ENCODE measurements around the gene FAM120A. TPM values are rescaled to one million over a fixed set of nuclear protein-coding genes. Genes with fewer than 3 reads are reported as not detected.

Gene FAM120A
- 38.0 TPM for polyA plus RNA-seq (2012; ENCODE audit: low read depth, missing spikeins)

- no peak for FAIRE-seq
- DNase-seq (ENCODE audit: insufficient read length, low spot score) = peak; percentile 66
- no peak for TF ChIP-seq SPI1 (IDR thresholded peaks at IDR 0.05; ENCODE audit: low read depth, low read length)
- peak; percentile 44; the same call in 1 of the 2 replicates for TF ChIP-seq POLR2A (IDR thresholded peaks at IDR 0.05; ENCODE audit: low read depth, low read length)
- no peak for TF ChIP-seq PAX5 (IDR thresholded peaks at IDR 0.05; ENCODE audit: insufficient read depth, low read length, severe bottlenecking)
- peak; percentile 60; the same call in 1 of the 2 replicates for TF ChIP-seq POLR2AphosphoS5 (IDR thresholded peaks at IDR 0.05; ENCODE audit: low read depth, low read length)
- no peak for TF ChIP-seq POU2F2 (IDR thresholded peaks at IDR 0.05; ENCODE audit: low read depth, low read length)
- TF ChIP-seq TAF1 (IDR thresholded peaks at IDR 0.05; ENCODE audit: low read depth, low read length) = no peak; the same call in none of the 2 replicates
Measured at GRCh38 chr9:93450945-93451815, at the start of gene FAM120A. Gene FAM120A, plus strand, starts transcription at chr9:93451685. Its CDS starts 231 bp downstream, at chr9:93451916.

- FAIRE-seq = no peak
- DNase-seq (ENCODE audit: insufficient read length, low spot score) = no peak
- TF ChIP-seq POLR2A (IDR thresholded peaks at IDR 0.05; ENCODE audit: low read depth, low read length) (no peak), POU2F2 (IDR thresholded peaks at IDR 0.05; ENCODE audit: low read depth, low read length) (no peak), PAX5 (IDR thresholded peaks at IDR 0.05; ENCODE audit: insufficient read depth, low read length, severe bottlenecking) (no peak), POLR2AphosphoS5 (IDR thresholded peaks at IDR 0.05; ENCODE audit: low read depth, low read length) (no peak), SPI1 (IDR thresholded peaks at IDR 0.05; ENCODE audit: low read depth, low read length) (no peak), TAF1 (IDR thresholded peaks at IDR 0.05; ENCODE audit: low read depth, low read length) (no peak)
Measured at GRCh38 chr9:93406371-93406770, 45.1 kb upstream of the FAM120A start.

- TF ChIP-seq PAX5 (IDR thresholded peaks at IDR 0.05; ENCODE audit: insufficient read depth, low read length, severe bottlenecking) = no peak
- no peak for TF ChIP-seq POLR2AphosphoS5 (IDR thresholded peaks at IDR 0.05; ENCODE audit: low read depth, low read length)
- TF ChIP-seq POLR2A (IDR thresholded peaks at IDR 0.05; ENCODE audit: low read depth, low read length) = no peak
- no peak for TF ChIP-seq SPI1 (IDR thresholded peaks at IDR 0.05; ENCODE audit: low read depth, low read length)
- no peak for TF ChIP-seq TAF1 (IDR thresholded peaks at IDR 0.05; ENCODE audit: low read depth, low read length)
- no peak for TF ChIP-seq POU2F2 (IDR thresholded peaks at IDR 0.05; ENCODE audit: low read depth, low read length)
- FAIRE-seq = no peak
- no peak for DNase-seq (ENCODE audit: insufficient read length, low spot score)
Measured at GRCh38 chr9:93413530-93413929, 38.0 kb upstream of the FAM120A start.

GRCh38 chr9:93415176-93415690 is 36.3 kb upstream of the FAM120A start:
- TF ChIP-seq POU2F2 (IDR thresholded peaks at IDR 0.05; ENCODE audit: low read depth, low read length) (no peak), PAX5 (IDR thresholded peaks at IDR 0.05; ENCODE audit: insufficient read depth, low read length, severe bottlenecking) (no peak), POLR2AphosphoS5 (IDR thresholded peaks at IDR 0.05; ENCODE audit: low read depth, low read length) (no peak), POLR2A (IDR thresholded peaks at IDR 0.05; ENCODE audit: low read depth, low read length) (no peak), TAF1 (IDR thresholded peaks at IDR 0.05; ENCODE audit: low read depth, low read length) (no peak), SPI1 (IDR thresholded peaks at IDR 0.05; ENCODE audit: low read depth, low read length) (no peak)
- FAIRE-seq (no peak), DNase-seq (ENCODE audit: insufficient read length, low spot score) (no peak)

GRCh38 chr9:93416530-93417235 is 34.8 kb upstream of the FAM120A start:
- no peak for TF ChIP-seq TAF1 (IDR thresholded peaks at IDR 0.05; ENCODE audit: low read depth, low read length)
- no peak for TF ChIP-seq SPI1 (IDR thresholded peaks at IDR 0.05; ENCODE audit: low read depth, low read length)
- no peak for TF ChIP-seq POLR2A (IDR thresholded peaks at IDR 0.05; ENCODE audit: low read depth, low read length)
- no peak for TF ChIP-seq POLR2AphosphoS5 (IDR thresholded peaks at IDR 0.05; ENCODE audit: low read depth, low read length)
- no peak for DNase-seq (ENCODE audit: insufficient read length, low spot score)
- FAIRE-seq = no peak

GRCh38 chr9:93417538-93417937 is 33.9 kb upstream of the FAM120A start:
- TF ChIP-seq POU2F2 (IDR thresholded peaks at IDR 0.05; ENCODE audit: low read depth, low read length) = no peak
- no peak for TF ChIP-seq SPI1 (IDR thresholded peaks at IDR 0.05; ENCODE audit: low read depth, low read length)
- no peak for TF ChIP-seq POLR2AphosphoS5 (IDR thresholded peaks at IDR 0.05; ENCODE audit: low read depth, low read length)
- TF ChIP-seq TAF1 (IDR thresholded peaks at IDR 0.05; ENCODE audit: low read depth, low read length) = no peak
- DNase-seq (ENCODE audit: insufficient read length, low spot score) = no peak
- FAIRE-seq = no peak

GRCh38 chr9:93419023-93419422 is 32.5 kb upstream of the FAM120A start:
- no peak for TF ChIP-seq PAX5 (IDR thresholded peaks at IDR 0.05; ENCODE audit: insufficient read depth, low read length, severe bottlenecking)
- TF ChIP-seq POLR2A (IDR thresholded peaks at IDR 0.05; ENCODE audit: low read depth, low read length) = no peak
- TF ChIP-seq POLR2AphosphoS5 (IDR thresholded peaks at IDR 0.05; ENCODE audit: low read depth, low read length) = no peak
- no peak for FAIRE-seq
- no peak for DNase-seq (ENCODE audit: insufficient read length, low spot score)

GRCh38 chr9:93422977-93423616 is 28.4 kb upstream of the FAM120A start:
- TF ChIP-seq POLR2AphosphoS5 (IDR thresholded peaks at IDR 0.05; ENCODE audit: low read depth, low read length) = no peak
- no peak for TF ChIP-seq TAF1 (IDR thresholded peaks at IDR 0.05; ENCODE audit: low read depth, low read length)
- no peak for TF ChIP-seq POU2F2 (IDR thresholded peaks at IDR 0.05; ENCODE audit: low read depth, low read length)
- TF ChIP-seq POLR2A (IDR thresholded peaks at IDR 0.05; ENCODE audit: low read depth, low read length) = no peak
- TF ChIP-seq PAX5 (IDR thresholded peaks at IDR 0.05; ENCODE audit: insufficient read depth, low read length, severe bottlenecking) = no peak
- TF ChIP-seq SPI1 (IDR thresholded peaks at IDR 0.05; ENCODE audit: low read depth, low read length) = no peak
- DNase-seq (ENCODE audit: insufficient read length, low spot score) (no peak), FAIRE-seq (no peak)

Data from GM12891 (cell line).